SW480 (cell line): ENCODE results near the gene CDCP2.

ENCODE experiments used
- DNase-seq: peaks from one replicate; pipeline ENCODE4 v3.0.0-alpha.2; 2016; ENCODE audit warnings: low spot score

The CDCP2 gene

DNA sequence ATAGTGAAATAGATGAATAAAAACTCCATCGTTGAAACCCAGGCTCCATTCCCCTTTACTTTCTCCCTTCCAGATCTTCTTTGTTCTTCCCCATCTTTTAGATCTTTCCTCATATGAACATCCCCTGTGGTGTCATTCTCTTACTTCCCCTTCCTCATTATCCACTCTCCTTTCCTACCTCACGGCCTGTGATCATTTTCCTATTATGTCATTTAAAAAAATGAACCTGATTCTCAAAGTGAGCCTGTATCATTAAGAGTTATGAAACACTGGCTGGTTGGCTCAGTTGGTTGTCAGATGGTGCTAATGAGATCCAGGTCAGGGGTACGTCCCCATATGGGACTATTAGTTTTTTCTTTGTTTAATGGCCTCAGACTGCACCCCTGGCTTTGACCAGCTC lies 61.1 kb downstream of the CDCP2 start:
- DNase-seq = no peak

DNA sequence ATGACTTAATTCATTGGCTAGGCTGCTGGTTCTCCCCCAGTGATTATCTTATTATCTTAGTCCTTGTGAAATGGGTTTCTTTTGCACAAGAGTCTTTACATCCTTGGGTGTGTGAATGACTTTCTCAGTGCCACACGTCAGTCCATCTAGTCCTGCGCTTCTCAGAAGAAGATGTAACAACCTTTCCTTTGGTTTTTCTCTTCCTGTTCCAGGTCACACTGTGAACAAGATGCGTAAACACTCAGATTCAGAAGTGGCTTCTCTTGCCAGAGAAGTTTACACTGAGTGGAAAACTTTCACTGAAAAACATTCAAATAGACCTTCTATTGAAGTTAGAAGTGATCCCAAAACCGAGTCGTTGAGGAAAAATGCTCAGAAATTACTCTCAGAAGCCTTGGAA lies 64.4 kb downstream of the CDCP2 start:
- no peak for DNase-seq

DNA sequence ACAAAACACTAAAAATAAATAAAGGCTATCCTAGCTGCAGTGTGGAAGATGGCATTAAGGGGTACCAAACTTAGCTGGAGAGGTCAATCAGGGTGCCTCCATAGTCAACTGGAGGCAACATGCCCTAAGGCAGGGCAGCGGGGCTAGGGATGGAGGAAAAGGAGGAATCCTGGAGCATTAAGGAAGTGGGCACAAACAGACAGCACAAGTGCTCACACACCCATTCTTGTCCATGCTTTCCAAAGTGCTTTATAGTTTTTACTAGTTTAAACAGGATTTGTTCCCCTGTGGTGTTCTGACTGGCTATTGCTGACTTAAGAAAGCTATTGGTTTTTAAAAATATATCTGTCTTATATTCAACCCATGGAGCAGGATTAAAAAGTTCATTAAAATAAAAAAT lies 66.0 kb downstream of the CDCP2 start:
- no peak for DNase-seq

DNA sequence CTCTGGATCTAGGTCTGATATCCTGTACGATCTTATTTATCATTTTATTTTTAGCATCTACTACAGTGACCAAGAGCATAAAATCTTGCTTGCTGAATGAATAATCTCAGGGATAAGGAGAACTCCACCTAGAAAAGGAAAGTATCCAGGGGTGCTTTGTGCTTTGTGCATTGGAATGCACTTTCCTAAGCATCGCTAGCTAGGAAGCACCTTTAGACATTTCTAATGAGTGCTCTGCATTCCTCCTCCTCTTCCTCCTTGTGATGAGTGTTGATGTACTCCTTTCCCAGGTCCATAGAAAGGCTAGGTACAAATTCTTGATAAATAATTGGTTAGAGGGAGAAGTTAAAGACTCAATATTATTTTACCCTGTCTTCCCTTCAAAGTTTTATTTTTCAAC lies 68.0 kb downstream of the CDCP2 start:
- no peak for DNase-seq
